ENCODE data around the gene DIAPH3.

Gene DIAPH3

GRCh38 chr13:59951011-59951410 lies 212.7 kb downstream of the DIAPH3 start:
- DNase-seq, result no peak

- DNase-seq, result no peak
Measured at GRCh38 chr13:59950266-59950665, 213.5 kb downstream of the DIAPH3 start.

- DNase-seq, result no peak
Measured at GRCh38 chr13:59948686-59949085, 215.0 kb downstream of the DIAPH3 start.

GRCh38 chr13:59946944-59947343 lies 216.8 kb downstream of the DIAPH3 start:
- DNase-seq, result no peak

GRCh38 chr13:59931621-59932020 lies 232.1 kb downstream of the DIAPH3 start:
- DNase-seq, result no peak

- DNase-seq, result no peak
Measured at GRCh38 chr13:59924256-59924655, 239.5 kb downstream of the DIAPH3 start.

GRCh38 chr13:59915252-59915651 lies 248.5 kb downstream of the DIAPH3 start:
- DNase-seq, result no peak

GRCh38 chr13:59914556-59914955 lies 249.2 kb downstream of the DIAPH3 start:
- DNase-seq, result no peak

GRCh38 chr13:59906413-59907049 lies 257.2 kb downstream of the DIAPH3 start:
- DNase-seq, result no peak

- DNase-seq, result no peak
Measured at GRCh38 chr13:59901191-59901590, 262.5 kb downstream of the DIAPH3 start.

GRCh38 chr13:59898066-59898465 lies 265.7 kb downstream of the DIAPH3 start:
- no peak for DNase-seq

GRCh38 chr13:59893266-59893665 lies 270.5 kb downstream of the DIAPH3 start:
- DNase-seq, result no peak

GRCh38 chr13:59891053-59891452 lies 272.7 kb downstream of the DIAPH3 start:
- no peak for DNase-seq

- no peak for DNase-seq
Measured at GRCh38 chr13:59890054-59890453, 273.7 kb downstream of the DIAPH3 start.

GRCh38 chr13:59888408-59888807 lies 275.3 kb downstream of the DIAPH3 start:
- no peak for DNase-seq

- no peak for DNase-seq
Measured at GRCh38 chr13:59885076-59885475, 278.7 kb downstream of the DIAPH3 start.

- DNase-seq, result no peak
Measured at GRCh38 chr13:59883885-59884284, 279.8 kb downstream of the DIAPH3 start.

- DNase-seq, result no peak
Measured at GRCh38 chr13:59880468-59880867, 283.3 kb downstream of the DIAPH3 start.

- DNase-seq, result no peak
Measured at GRCh38 chr13:59879281-59879680, 284.4 kb downstream of the DIAPH3 start.

GRCh38 chr13:59877933-59878332 lies 285.8 kb downstream of the DIAPH3 start:
- no peak for DNase-seq

GRCh38 chr13:59874973-59875372 lies 288.8 kb downstream of the DIAPH3 start:
- DNase-seq, result no peak

- no peak for DNase-seq
Measured at GRCh38 chr13:59873856-59874255, 289.9 kb downstream of the DIAPH3 start.

GRCh38 chr13:59873309-59873708 lies 290.4 kb downstream of the DIAPH3 start:
- DNase-seq, result no peak

GRCh38 chr13:59867867-59868266 lies 295.9 kb downstream of the DIAPH3 start:
- DNase-seq, result no peak

GRCh38 chr13:59865398-59865797 lies 298.3 kb downstream of the DIAPH3 start:
- DNase-seq, result no peak
